HT1080 (cell line): ENCODE data around the gene DUSP15. TPM values are rescaled to one million over a fixed set of nuclear protein-coding genes. Genes with fewer than 3 reads are reported as not detected.
"Not testable (repeated sequence)": the region's sequence is repeated elsewhere in the genome, so short reads cannot be mapped to it uniquely, and the experiment has no call there.

ENCODE experiments used
- DNase-seq: peaks from one replicate; pipeline ENCODE4 v3.0.0-alpha.2; 2015; ENCODE audit warnings: low read depth
- small RNA-seq: library from RNA; depleted of rRNA; stranded (forward); fragments of <200 nt; gene quantifications from one replicate; pipeline ENCODE3, GENCODE V24; 2014
- total RNA-seq: library from RNA; depleted of rRNA; stranded (reverse); fragments of >200 nt; shearing (Covaris generic); gene quantifications from 2 replicates; pipeline ENCODE4 v1.2.3, GENCODE V29; 2014; rRNA removed

The DUSP15 gene
- total RNA-seq, 1 experiment from 2014 or later, result not detected

DNA sequence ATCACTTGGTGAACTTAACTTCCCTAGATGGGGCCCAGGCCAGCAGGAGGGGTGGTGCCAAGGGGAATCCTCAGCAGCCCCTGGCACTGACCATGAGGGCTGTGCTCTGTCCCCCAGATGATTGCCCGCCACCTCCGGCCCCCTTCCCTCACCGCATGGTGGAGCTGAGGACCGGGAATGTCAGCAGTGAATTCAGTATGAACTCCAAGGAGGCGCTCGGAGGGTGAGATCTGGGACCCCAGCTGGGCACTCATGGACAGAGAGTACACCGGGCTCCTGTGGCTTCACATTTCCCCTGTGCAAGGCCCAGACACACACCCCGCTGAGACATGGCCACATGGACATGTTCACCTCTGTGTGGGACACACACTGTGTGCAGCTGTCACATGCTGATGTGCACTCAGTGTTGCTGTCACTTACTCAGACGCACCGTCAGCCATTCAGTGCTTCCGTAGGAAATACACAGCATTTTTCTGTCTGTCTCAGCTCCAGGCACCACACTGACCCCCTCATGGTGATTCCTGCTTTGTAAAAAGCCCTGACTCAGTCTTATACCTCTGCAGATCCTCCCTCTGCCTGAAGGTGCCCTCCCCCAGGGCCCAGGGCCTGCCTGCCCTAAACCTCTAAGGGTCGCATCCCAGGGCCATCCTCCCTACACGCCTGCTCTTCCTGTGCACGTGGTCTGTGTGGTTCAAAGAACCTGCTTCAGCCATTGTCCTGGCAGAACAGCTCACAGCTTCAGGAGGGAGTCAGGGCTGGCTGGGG, 46.8 kb downstream of the DUSP15 start:
- peak; percentile 49 for DNase-seq

GRCh38 chr20:31822421-31823330, 47.7 kb downstream of the DUSP15 start:
- DNase-seq, result peak; percentile 71

- DNase-seq, result no peak
Observed at GRCh38 chr20:31821427-31821826, 48.9 kb downstream of the DUSP15 start.

DNA sequence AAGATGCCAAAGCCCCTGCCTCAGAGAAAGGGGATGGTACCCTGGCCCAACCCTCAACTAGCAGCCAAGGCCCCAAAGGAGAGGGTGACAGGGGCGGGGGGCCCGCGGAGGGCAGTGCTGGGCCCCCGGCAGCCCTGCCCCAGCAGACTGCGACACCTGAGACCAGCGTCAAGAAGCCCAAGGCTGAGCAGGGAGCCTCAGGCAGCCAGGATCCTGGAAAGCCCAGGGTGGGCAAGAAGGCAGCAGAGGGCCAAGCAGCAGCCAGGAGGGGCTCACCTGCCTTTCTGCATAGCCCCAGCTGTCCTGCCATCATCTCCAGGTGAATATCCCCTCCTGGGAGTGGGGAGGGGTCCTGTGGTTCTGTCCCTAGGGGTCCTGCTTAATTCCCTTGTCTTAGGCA, 50.1 kb downstream of the DUSP15 start:
- no peak for DNase-seq

GRCh38 chr20:31819083-31819784, 51.1 kb downstream of the DUSP15 start, which contains the start of gene MYLK2:
Gene MYLK2 (plus strand): TSS chr20:31819356. CDS start chr20:31819581, 225 bp downstream.
- DNase-seq, result no peak

GRCh38 chr20:31818376-31818908, 51.9 kb downstream of the DUSP15 start:
- no peak for DNase-seq

GRCh38 chr20:31817461-31817860, 52.9 kb downstream of the DUSP15 start:
- no peak for DNase-seq

- no peak for DNase-seq
Observed at GRCh38 chr20:31816221-31816620, 54.1 kb downstream of the DUSP15 start.

GRCh38 chr20:31815408-31816188, 54.7 kb downstream of the DUSP15 start:
- DNase-seq, result no peak

- DNase-seq, result not testable (repeated sequence)
Observed at GRCh38 chr20:31814142-31814541, 56.2 kb downstream of the DUSP15 start.

- DNase-seq, result no peak
Observed at GRCh38 chr20:31813611-31814010, 56.7 kb downstream of the DUSP15 start.

DNA sequence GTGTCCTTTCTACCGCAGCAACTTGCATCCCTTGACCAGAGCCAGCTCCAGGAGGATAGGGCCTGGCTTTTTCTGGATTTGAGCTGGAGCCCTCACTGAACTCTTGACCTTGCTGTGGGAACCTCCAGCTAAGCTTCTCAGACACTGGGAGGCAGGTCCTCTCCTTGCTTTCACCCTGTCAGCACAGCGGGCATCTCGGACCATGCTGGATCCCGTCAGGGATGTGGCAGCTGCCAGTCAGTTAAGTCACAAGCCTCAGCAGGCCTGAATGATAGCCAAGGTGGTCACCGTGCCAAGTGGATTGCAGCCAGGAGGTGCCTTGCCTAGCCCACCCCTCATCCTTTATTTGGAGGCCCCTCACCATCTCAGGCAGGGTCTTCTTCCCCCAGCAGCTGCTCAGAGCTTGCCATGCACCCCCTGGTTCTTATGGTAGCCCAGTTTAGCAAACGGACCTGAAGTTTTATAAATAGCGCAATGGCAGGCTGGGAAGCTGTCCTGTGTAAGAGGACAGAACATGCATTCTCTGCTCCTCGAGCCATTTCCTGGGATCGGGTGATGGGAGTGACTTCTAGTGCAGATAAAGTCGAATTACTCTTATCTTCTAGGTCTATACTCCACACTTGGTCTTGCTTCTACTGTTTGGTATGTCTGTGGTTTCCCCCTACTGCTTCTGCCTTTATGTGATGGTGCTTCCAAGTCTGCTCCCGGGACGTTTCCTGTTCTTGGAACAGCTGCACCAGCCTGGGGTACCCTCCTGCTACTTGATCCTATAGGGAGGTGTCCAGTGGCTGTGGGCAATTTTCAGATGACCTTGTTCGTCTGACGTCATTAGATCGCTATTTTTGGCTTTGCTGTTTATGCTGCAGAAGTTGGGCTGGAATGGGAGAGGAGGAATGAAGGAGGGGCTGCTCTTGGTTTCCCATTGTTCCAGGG, 58.3 kb downstream of the DUSP15 start:
- DNase-seq, result peak; percentile 81

DNA sequence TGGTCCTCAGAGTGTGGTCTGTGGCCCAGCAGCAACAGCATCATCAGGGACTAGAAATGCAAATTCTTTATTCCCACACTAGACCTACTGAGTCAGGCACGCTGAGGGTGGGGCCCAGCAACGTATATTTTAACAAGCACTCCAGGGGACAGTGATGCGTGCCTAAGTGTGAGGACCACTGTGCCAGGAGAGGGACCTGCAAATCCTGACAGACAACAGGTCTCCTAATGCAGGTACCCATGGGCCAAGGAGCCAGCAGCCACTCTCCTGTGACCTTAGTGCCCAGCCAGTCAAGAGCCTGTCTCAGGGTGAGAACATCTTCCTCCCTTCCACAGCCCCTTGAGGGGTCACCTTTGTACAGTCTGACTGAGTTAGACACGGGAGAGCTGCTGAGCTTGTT, 59.1 kb downstream of the DUSP15 start:
- DNase-seq, result no peak

Small RNA genes within 50 kb of the gene (small RNA-seq; reads per million reads assigned to genes)
- gene RNU1-94P, result not detected

Other genes starting within 250 kb of the DUSP15 start
- not detected in 2 replicates for gene COX4I2, start 232.6 kb downstream of the DUSP15 start, total RNA-seq
- 120 and 146 TPM in 2 replicates for gene BCL2L1, start 147.7 kb downstream of the DUSP15 start, total RNA-seq
- 177 and 183 TPM in 2 replicates for gene TPX2, start 131.2 kb downstream of the DUSP15 start, total RNA-seq
- 0.70 and 1.0 TPM in 2 replicates for gene MYLK2, start 51.2 kb downstream of the DUSP15 start, total RNA-seq
- gene FOXS1, start 24.9 kb downstream of the DUSP15 start, total RNA-seq, result 0.17 and 0.35 TPM in 2 replicates
- not detected in 2 replicates for gene TTLL9, start 107 bp upstream of the DUSP15 start, total RNA-seq
- 10.6 and 10.9 TPM in 2 replicates for gene PDRG1, start 81.5 kb upstream of the DUSP15 start, total RNA-seq
- not detected in 2 replicates for gene XKR7, start 97.6 kb upstream of the DUSP15 start, total RNA-seq
- gene CCM2L, start 139.9 kb upstream of the DUSP15 start, total RNA-seq, result 0.03 TPM in 1 of 2 replicates, not detected in the other
- gene HCK, start 181.7 kb upstream of the DUSP15 start, total RNA-seq, result not detected in 2 replicates
- gene TM9SF4, start 239.2 kb upstream of the DUSP15 start, total RNA-seq, result 22.5 and 28.0 TPM in 2 replicates